GM19035 (cell line): Measurements from ENCODE around the gene SLC16A9.
"Not testable (repeated sequence)": the region's sequence is repeated elsewhere in the genome, so short reads cannot be mapped to it uniquely, and the experiment has no call there.

ENCODE experiments used
- ATAC-seq: cut with Tn5 transposase; IDR thresholded peaks from one replicate; pipeline ENCODE4 v1.9.1; 2021; ENCODE audit not compliant: unreplicated experiment

SLC16A9 gene

DNA sequence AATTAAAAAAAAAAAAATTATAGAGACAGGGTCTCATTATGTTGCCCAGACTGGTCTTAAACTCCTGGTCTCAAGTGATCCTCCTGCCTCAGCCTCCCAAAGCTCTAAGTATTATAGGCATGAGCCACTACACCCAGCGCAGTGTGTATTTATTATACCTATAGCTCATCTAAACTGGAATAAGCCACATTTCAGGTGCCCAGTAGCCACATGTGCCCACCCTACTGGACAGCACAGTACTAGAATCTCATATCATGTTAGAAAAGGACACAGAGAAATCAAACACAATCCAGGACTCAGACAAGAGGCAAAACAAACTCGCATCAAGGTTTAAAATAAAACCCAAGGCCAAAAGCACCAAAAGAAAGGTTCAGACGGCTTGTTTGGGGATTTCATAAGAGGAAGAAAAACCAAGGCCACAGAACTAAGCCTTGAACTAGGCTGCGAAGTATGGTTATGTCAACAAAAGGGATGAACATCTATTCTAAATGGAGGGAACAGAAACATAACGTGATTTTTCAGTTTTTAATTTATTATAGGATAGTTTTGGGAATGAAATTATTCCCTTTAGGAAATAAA lies 32.3 kb downstream of the SLC16A9 start:
- ATAC-seq: no peak

DNA sequence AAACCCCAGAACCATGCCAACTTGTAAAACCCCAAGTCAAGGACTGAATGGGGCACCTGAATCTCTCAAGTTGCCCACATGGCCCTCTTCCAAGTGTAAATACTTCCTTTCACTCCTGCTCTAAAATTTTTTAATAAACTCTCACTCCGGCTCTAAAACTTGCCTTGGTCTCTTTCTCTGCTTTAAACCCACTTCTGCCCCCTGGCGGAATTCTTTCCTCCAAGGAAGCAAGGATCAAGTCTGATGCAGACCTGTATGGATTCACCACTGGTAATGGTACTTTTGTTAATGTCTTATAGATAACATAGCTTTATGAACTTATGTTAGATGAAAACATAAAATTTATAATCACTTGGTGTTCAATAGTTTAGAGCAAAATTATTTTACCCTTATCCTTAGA lies 33.8 kb downstream of the SLC16A9 start:
- ATAC-seq: no peak

DNA sequence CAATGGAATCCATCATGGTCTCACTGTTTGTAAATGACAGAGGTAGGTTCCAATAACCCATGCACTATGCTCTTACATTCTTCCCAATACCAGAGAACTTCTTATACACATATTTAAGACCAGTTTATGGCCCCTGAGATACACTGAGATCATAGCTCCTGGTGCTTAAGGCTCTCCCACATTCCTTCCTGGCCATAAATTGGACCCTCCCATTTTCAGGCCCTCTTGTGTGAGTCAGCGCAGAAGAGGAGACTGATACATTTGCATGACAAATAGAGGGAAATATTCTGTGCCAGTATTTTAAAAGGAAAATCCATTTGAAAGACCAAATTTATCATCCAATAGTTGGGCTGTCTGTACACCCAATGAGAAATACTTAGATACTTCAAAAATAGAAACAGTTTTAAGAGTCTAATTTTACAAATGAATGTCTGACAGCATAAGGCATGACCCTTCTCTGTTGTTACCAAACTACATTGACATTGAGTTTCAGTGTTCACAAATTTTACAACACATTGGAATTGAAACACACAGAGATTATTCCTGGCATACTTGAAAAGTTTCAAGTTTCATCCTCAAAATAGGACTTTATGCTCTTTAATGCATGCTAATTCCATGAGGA lies 35.3 kb downstream of the SLC16A9 start:
- ATAC-seq: no peak

DNA sequence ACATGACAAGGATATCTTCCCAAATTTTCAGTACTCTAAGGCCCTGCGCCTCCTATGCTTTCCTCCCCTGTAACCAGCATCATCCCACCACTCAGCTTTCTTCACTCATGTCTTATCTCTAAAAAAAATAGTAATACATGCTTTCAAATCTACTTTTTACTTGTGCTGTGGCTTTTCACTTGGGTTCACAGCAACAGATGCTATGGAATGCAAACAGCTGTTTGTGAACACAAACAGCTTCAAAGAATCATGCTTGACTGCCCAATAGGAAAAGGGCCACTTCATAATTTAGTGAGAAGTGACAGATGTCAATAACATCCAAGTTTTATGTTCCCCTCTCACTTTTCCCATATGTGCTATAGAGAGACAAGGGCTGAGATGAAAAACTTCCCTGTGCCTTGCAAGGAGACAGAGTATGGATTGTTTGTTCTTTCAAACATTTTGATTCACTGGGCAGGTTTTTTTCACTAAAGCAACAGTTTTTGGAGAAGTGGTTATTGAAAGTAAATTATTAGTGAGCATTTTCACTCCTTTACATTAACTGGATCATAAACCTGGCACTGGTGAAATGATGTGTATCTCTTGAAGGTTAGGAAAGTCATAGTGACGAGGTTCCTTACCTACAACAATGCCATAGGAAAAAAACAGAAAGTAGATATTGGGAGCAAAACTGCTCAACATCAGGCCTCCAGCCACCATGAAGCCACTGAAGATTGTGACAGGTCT lies 37.3 kb downstream of the SLC16A9 start:
- ATAC-seq: no peak

- no peak for ATAC-seq
These were observed 39.4 kb downstream of the SLC16A9 start for GRCh38 chr10:59670269-59670668.

- no peak for ATAC-seq
These were observed 41.6 kb downstream of the SLC16A9 start for GRCh38 chr10:59668096-59668495.

DNA sequence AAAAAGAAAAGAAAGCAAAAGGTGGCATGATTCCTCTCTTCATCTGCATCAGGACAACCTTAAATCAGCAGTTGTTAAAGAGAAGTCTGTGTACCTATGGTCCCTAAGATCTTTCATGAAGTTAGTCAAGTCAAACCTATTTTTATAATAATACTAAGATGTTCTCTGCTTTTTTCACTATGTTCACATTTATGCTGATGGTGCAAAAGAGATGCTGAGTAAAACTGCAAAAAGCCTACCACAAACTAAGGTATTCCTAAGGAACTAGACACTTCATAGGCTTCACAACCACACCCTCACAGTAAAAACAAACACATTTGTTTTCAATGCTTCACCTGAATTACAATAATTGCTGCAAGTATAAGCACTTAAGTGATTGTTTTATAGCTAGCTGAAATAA lies 43.3 kb downstream of the SLC16A9 start:
- no peak for ATAC-seq

DNA sequence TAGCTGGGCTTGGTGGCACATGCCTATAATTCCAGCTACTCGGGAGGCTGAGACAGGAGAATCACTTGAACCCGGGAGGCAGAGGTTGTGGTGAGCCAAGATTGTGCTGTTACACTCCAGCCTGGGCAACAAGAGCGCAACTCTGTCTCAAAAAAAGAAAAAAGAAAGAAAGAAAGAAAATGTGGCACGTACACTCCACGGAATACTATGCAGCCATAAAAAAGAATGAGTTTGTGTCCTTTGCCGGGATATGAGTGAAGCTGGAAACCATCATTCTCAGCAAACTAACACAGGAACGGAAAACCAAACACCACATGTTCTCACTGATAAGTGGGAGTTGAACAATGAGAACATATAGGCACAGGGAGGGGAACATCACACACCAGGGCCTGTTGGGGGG lies 46.4 kb downstream of the SLC16A9 start:
- ATAC-seq: not testable (repeated sequence)

- ATAC-seq: no peak
These were observed 51.9 kb downstream of the SLC16A9 start for GRCh38 chr10:59657724-59658123.

- ATAC-seq: no peak
These were observed 54.3 kb downstream of the SLC16A9 start for GRCh38 chr10:59655309-59655708.

DNA sequence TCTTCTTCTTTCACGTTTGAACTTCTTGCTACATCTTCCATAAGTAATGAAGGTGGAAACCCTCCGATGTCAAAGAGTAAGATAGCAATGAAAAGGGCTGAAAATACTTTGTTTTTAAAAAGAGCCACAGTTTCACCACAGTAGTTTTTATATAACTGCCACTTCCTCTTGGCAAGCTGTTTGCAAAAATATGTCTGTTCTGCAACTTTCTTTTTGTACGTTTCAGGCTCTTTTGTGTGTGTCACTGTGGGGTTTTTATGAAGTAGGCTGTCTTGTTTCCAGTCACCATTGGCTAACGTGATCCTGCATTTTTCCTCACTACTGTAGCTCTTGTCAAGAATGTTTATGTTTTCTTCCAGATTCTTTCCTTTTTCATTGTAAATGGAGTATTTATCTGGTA lies 55.6 kb downstream of the SLC16A9 start:
- no peak for ATAC-seq

GRCh38 chr10:59651902-59652301 lies 57.7 kb downstream of the SLC16A9 start:
- ATAC-seq: no peak

- ATAC-seq: no peak
These were observed 59.9 kb downstream of the SLC16A9 start for GRCh38 chr10:59649606-59650346.

DNA sequence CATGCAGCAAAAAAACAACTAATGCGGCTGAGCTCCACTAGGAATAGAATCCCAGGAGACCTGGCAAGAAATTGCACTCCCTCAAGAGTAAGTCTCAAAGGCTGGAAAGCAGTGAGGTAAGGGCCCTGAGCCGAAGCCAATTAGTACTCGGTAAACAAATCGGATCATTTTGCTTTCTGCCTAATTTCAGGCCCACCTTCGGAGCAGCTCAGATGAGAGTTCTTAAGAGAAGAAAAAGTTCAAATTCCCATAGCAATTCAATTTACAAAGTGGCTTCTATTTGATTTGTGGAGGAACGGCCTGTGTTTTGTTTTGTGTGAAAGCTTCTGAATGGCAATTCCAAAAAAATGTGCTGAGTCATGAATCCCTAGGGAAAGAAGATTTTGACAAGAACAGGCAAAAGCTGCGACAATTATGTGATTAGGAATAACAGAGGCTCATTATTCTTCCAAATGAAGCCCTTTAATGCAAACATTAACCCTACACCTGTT lies 60.9 kb downstream of the SLC16A9 start:
- no peak for ATAC-seq

- ATAC-seq: no peak
These were observed 64.8 kb downstream of the SLC16A9 start for GRCh38 chr10:59644841-59645240.

GRCh38 chr10:59641688-59642087 lies 68.0 kb downstream of the SLC16A9 start:
- not testable (repeated sequence) for ATAC-seq

GRCh38 chr10:59635502-59636290 lies 74.0 kb downstream of the SLC16A9 start:
- no peak for ATAC-seq

- ATAC-seq: no peak
These were observed 75.5 kb downstream of the SLC16A9 start for GRCh38 chr10:59634102-59634501.

DNA sequence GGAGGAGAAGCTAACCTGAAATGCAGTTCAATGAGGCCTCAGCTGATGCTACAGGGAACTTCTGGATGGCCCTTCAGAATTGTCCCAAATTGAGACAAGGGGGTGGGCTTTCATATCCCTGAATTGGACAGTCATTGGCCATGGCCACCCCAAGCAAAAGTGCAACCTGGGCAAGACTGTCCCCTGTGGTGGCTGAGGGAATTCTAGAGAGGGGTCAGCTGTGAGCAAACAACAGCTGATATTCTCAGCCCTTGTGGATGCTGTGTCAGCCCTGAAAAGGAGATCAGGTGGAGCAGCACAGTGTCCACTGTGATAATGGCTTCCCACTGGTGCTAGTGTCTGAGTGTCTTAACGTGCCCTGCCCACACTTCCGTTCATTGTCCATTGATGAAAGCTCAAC lies 76.6 kb downstream of the SLC16A9 start:
- ATAC-seq: no peak

DNA sequence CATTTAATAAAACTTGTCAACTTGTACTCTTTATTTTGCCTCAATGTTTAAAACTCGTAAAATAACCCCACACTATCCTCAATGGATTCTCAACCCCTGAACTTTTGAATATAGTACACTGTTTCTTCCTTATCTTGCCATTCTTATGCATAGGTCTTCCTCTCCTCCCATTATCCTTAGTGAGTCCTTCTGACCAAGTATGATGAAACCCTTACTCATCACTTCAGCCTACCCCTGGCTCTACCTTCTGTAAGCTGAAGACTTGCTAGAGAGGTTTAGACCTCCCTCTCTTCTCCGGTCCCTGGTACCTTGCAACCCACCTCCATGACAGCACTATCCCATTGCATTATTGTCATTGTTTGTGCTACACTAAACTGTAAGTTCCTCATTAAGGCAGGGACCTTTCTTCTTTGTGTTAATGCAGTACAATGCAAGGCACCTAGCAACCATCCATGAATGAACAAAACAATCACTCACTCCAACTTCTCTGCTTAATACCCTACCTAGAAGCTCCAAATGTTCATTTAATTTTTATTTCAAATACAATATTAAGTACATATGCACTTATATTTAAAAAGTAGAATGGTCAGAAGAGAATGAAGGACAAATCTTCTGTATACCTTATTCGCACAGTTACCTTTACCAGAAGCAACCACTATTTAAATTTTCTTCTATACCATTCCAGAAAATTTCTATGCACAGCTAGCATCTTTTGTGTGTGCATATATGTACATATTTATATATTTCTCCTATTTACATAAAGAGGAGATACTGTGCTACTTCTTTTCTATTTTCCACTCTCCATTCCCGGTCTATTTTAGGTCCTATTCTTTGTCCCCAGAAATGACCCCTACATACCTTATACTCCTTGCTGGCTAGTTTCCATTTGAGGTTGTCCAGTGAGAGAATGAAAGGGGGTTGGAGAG lies 77.5 kb downstream of the SLC16A9 start:
- ATAC-seq: no peak
